Stimulated activated CD8-positive, alpha-beta memory T cell treated with anti-CD3 and anti-CD28 coated beads, Interleukin-4, amount 100 ng/mL, for 1 hour (primary cell): ENCODE results near the gene GPR152.
A peak's percentile ranks its signal among the peaks of the same experiment; 100 is the strongest.
"Not testable (repeated sequence)": the region's sequence is repeated elsewhere in the genome, so short reads cannot be mapped to it uniquely, and the experiment has no call there.

Source experiments
- DNase-seq, 2 donors: peaks; one replicate each; pipeline ENCODE4 v3.0.0-alpha.2; 2020; ENCODE audit warnings: low read depth in 2 of 2, low spot score in 1 of 2

The GPR152 gene

DNA sequence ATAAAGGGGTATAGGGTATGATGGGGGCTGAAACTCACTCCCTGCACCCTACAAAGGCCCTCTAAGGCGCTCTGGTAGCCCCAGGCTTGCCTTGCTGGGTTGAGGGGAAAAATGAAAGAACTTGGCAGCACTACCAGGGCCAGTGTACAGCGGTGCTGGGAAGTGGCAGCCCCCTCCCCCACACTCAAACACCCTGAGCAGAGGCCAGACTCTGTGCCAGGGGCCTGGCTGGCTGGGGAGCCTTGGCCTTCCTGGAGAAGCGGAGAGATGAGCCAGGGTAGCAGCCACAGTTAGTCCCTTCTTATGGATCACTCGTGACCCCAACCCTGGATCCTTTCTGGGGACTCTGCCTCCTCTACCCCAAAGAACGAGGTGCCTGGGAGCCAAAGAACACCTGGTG lies 13.8 kb upstream of the GPR152 start:
- DNase-seq, result no peak

DNA sequence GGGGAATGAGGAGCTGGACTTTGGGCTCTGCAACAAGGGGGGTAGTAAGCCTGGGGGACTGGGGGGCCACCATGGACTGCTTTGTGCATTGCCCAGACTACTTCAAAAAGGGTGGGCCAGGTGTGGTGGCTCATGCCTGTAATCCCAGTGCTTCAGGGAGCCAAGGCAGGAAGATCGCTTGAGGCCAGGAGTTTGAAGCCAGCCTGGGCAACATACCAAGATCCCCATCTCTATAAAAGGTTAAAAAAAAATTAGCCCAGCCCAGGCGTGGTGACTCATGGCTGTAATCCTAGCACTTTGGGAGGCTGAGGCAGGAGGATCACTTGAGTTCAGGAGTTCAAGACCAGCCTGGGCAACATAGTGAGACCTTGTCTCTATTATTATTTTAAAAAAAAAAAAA lies 13.0 kb upstream of the GPR152 start:
- not testable (repeated sequence) for DNase-seq

- DNase-seq, result no peak
Observed at GRCh38 chr11:67465189-67465510, 12.6 kb upstream of the GPR152 start.

DNA sequence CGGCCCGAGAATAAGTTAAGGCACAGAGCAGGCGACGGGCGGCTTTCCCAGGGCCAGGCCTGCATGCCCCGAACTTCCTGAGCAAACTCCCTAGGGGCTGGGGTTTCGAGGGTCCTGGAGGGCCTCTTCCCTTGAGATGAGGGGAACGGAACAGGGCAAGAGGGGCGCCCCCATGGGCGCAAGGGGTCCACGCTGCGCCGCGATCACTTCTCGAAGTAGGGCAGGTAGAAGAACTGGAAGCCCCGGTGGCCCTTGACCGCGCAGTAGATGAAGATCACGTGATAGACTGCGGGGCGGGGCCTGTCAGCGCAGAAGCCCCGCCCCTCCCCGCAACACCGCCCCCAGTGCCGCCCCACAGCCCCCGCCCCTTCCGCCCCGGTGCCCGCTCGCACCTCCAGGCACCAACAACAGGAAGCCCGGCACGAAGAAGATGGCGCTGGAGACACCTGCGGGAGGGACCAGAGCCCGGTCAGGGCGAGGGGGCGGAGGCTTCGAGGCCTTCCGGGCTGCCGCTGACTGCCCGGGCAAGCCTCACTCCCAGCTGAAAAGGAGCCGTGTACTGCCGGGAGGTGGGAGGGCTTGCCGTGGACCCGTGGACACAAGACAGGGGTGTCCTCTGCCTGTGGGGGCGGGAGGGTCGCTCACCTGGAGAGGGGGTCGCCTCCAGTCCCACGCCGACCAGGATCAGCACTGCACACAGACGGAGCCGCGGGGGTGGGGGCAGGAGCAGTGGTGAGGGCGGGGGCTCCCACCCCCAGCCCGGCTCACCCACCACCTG lies 12.1 kb upstream of the GPR152 start:
- DNase-seq, result peak; percentile 79 to 87

- DNase-seq, result no peak
Observed at GRCh38 chr11:67463680-67464410, 11.3 kb upstream of the GPR152 start.

DNA sequence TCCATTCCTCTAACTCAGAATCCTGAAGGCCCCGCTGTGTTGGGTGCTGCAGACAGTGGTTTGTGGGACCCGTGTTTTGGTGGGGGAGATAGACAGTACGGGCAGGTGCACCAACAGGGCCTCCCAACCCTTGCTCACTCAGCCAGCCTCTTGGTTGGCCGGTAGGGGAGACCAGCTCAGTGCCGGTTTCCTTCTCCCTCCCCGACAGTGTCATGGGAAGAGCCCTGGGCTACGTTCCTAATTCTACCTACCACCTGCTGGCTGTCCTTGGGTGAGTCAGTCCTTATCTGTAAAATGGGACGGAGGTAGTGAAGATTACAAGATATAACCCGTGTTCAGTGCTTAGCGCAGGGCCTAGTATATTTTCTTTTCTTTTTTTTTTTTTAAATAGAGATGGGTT lies 10.7 kb upstream of the GPR152 start:
- DNase-seq, result no peak

DNA sequence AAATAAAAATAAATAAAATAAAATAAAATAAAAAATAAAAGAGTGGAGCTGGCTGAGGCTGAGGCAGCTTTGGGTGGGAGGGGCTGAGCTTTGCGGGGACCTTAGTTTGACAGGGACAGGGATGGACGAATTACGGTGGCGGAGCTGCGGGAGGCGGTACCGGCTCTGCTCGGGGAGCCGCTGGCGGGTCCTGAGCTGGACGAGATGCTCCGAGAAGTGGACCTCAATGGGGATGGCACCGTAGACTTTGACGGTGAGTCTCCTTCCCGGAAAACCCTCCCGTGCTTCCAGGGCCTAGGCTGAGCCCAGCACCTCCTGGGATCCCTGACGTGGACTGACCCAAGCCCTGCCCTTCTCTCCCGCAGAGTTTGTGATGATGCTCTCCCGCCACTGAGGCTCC lies 5.7 kb upstream of the GPR152 start:
- no peak for DNase-seq

DNA sequence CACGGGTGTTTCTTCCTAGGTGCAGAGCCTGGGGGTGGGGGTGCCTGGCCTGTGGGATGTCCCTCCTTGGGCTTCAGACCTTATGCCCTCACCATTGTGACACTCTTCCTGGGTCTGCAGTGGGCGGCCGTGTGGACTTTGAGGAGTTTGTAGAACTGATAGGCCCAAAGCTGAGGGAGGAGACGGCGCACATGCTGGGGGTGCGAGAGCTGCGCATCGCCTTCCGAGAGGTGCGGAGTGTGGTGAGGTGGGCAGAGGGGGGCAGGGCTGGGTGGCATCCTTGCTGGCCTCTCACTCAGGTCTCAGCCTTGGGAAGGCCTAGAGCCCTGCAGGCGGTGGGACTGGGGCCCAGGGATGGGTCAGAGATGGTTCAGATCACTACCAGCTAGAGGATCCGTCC lies 4.9 kb upstream of the GPR152 start:
- DNase-seq, result no peak

- no peak for DNase-seq
Observed at GRCh38 chr11:67456068-67456705, 3.7 kb upstream of the GPR152 start.

- DNase-seq, result no peak
Observed at GRCh38 chr11:67455054-67455453, 2.5 kb upstream of the GPR152 start, which contains the start of gene CABP4. Gene CABP4 (plus strand): TSS chr11:67455354. CDS start chr11:67455424, 70 bp downstream.

DNA sequence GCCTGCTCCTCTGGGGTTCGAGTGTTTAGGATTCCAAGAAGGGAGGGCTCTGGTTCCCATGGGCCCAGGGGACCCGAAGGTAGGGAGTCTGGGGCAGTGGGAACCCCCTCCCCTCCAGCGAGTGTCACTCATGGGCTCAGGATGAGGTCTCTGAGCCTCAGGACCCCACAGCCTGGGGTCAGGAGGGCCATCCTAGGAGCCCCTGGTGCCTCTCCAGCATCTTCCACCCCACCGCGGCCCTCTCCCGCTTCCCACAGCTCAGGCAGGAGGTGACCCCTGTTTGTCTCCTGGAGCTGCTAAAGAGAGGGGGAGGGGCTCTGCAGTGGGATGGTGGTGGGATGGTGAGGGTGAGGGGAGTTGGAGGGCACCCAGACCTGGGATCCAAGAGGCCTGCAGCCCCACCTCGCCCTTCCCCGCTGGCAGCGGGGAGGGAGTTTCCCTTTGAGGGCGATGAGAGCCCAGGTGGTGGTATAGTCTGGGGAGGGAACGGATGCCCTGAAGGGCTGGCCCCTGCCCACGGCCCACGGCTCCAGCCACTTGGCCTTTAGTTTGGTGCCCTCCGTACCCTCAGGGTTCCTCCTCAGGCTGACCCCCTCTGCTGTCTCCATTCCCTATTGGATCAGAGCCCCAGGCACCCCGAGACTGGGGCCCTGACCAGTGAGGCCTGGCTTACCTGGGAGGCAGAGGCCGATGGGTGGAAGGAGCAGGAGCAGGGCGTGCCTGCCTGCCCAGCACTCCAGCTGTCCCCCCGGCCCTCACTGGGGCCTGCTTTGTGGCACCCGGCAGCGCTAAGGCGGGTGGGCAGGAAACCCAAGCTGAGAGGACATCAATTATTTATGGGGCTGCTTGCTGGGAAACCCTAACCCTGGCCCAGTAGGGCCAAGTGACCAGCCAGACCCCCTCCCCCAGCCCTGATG lies 1.5 kb upstream of the GPR152 start:
- DNase-seq, result no peak

DNA sequence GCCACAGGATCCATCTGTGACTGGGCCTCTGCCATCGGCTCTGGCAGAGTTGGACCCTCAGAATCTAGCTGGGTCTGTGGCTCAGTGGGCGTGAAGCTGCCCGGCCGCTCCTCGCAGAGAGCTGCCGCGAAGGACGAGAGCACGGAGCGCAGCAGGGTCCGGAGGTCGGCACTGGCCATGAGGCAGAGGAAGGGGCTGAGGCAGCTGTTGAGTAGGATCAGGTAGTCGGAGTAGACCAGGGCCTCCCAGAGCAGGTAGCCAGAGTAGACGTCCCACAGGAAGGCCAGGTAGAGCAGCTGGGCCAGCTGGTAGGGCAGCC lies 912 bp downstream of the GPR152 start:
- DNase-seq, result no peak

GRCh38 chr11:67450796-67451657 lies 1.5 kb downstream of the GPR152 start:
- no peak for DNase-seq

- DNase-seq, result no peak
Observed at GRCh38 chr11:67449116-67449844, 3.2 kb downstream of the GPR152 start.

GRCh38 chr11:67448220-67448609 lies 4.3 kb downstream of the GPR152 start:
- DNase-seq, result no peak

DNA sequence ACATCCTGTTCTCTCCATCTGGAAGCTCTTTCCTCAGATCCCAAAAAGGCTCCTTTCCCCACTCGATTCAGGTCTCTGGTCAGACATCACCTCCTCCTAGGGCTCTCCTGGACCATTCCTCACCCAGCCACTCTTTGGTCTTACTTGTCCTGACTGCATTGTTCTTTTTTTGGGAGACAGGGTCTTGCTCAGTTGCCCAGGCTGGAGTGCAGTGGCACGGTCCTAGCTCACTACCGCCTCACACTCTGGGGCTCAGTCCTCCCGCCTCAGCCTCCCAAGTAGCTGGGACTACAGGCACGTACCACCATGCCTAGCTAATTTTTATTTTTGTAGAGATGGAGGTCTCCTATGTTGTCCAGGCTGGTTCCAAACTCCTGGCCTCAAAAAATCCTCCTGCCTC lies 7.0 kb downstream of the GPR152 start:
- DNase-seq, result no peak

DNA sequence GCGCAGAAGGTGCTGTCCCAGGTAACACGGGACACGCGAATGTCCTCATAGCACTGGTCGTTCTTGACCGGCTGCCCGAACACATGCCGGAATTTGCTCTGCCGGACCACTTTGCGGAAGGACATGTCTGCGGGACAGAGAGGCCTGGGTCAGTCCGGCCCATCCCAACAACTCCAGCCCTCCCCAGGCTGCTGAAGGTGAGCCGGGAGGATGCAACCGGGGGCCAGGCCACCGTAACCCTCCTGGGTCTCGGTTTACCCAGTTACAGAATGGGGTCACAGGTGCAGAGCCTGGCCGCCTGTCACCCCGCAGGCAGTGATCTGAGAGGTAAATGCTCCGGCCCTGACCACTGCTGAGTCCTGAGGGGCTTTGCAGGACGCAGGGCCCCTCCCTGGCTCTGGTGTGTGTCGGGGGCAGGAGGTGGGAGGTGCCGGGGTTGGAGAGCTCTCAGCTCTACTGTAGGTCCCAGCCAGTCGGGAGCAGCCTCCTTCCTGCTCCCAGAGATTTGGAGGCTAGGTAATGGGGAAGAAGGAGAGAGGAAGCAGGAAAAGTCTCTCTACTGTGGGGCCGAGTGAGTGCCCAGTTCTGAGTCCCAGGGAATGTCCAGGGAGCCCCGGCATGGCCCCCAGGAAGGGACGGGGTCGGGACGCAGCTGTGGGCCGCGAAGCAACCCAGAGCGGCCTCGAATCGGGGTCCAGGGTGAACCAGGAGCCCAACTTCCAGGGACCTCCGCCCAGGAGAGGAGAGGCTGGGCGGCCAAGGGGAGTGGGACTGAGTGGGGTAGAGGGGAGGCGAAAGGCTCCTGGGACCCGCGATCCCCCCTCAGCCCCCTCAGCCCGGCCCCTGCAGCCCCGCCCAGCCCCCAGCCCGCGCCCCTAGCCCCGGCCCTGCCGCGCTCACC lies 9.8 kb downstream of the GPR152 start:
- DNase-seq, result no peak

DNA sequence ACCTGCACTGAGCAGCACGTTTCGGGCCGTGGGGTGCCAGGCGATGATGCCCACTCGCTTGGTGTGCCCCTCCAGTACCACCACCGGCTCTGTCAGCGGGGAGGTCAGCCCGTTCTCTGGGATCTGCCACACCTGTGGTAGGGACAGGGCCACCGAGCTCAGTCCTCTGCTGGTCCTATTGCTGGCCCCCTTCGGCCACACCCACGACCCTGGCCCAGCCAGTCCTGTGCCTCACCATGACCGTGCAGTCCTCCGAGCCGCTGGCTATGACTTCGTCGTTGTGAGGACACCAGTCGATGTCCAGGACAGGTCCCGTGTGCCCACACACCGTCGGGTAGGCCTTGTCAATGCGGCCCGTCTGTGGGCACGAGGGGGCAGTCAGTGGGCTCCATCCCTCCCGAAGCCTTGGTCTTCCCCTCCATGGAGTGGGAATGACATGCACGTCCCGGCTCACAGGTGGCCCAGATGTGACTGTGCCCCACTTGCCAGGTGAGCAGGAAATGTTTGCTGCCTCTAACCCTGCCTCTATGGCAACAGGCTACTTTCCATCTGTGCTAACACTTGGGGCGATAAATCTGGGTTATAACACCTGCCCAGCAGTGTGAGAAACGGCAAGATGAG lies 10.7 kb downstream of the GPR152 start:
- no peak for DNase-seq
